Measurements from ENCODE around the gene DEFB113.

- TF ChIP-seq CTCF (IDR thresholded peaks at IDR 0.05) (no peak), POLR2A (IDR thresholded peaks at IDR 0.05) (no peak)
Observed at GRCh38 chr6:49937017-49937416, 32.4 kb downstream of the DEFB113 start.
